AG04450 (cell line): ENCODE measurements around the gene DYNC1I1. TPM values are rescaled to one million over a fixed set of nuclear protein-coding genes. Genes with fewer than 3 reads are reported as not detected.

Experiments used
- CTCF ChIA-PET: fragments of 300-600, 350-600 bp; formaldehyde crosslinking; extraction: SDS; loops from one replicate; lab custom pipeline; 2022; ENCODE audit warnings: antibody characterized with exemption, inconsistent platforms; lab: Charles Lee
- POLR2A ChIA-PET: fragments of 350-600 bp; formaldehyde crosslinking; extraction: SDS; loops from one replicate; lab custom pipeline; 2021; ENCODE audit warnings: antibody characterized with exemption, inconsistent platforms; lab: Yijun Ruan, JAX
- DNase-seq: peaks from one replicate; pipeline ENCODE4 v3.0.0-alpha.2; 2011; ENCODE audit warnings: low read depth, low spot score
- H3K27ac ChIP-seq: one replicate; pipeline ENCODE4 v1.5.1; 2012; ENCODE audit warnings: low read depth, low read length, control low read depth
- H3K27me3 ChIP-seq: one replicate; pipeline ENCODE4 v1.6.0; 2012; ENCODE audit warnings: low read length; ENCODE audit not compliant: control insufficient read depth, insufficient read depth
- H3K4me3 ChIP-seq: 2 replicates; pipeline ENCODE4 v1.5.1; 2011; ENCODE audit warnings: mild to moderate bottlenecking, low read depth, low read length, control low read depth
- H3K9me3 ChIP-seq: 2 replicates; pipeline ENCODE4 v1.5.1; 2012; ENCODE audit warnings: low read length; ENCODE audit not compliant: control insufficient read depth, insufficient read depth
- polyA plus RNA-seq: library from polyadenylated mRNA; depleted of rRNA; stranded (reverse); fragments of >200 nt; gene quantifications from 2 replicates; pipeline ENCODE4 v1.2.3, GENCODE V29; 2011
- TF ChIP-seq, protein P1 (sequence below): IDR thresholded peaks from 2 replicates; pipeline ENCODE4 v1.5.1; 2011; ENCODE audit warnings: low read depth, low read length, control low read depth, inconsistent platforms

The DYNC1I1 gene
- polyA plus RNA-seq, 1 experiment = 0.06 TPM

- TF ChIP-seq, protein P1, sequence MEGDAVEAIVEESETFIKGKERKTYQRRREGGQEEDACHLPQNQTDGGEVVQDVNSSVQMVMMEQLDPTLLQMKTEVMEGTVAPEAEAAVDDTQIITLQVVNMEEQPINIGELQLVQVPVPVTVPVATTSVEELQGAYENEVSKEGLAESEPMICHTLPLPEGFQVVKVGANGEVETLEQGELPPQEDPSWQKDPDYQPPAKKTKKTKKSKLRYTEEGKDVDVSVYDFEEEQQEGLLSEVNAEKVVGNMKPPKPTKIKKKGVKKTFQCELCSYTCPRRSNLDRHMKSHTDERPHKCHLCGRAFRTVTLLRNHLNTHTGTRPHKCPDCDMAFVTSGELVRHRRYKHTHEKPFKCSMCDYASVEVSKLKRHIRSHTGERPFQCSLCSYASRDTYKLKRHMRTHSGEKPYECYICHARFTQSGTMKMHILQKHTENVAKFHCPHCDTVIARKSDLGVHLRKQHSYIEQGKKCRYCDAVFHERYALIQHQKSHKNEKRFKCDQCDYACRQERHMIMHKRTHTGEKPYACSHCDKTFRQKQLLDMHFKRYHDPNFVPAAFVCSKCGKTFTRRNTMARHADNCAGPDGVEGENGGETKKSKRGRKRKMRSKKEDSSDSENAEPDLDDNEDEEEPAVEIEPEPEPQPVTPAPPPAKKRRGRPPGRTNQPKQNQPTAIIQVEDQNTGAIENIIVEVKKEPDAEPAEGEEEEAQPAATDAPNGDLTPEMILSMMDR = no peak
- no peak for DNase-seq
- ChIA-PET CTCF (no interaction called here), POLR2A (no interaction called here)
- Histone ChIP-seq H3K4me3 (no peak overlapping the region), H3K27me3 (no peaks in the 10 kb centered on the region), H3K9me3 (no peaks in the 10 kb centered on the region), H3K27ac (no peak overlapping the region)
Measured at GRCh38 chr7:95822717-95823116, 50.4 kb downstream of the DYNC1I1 start.

GRCh38 chr7:95824616-95825015, 52.3 kb downstream of the DYNC1I1 start:
- no peak for DNase-seq
- Histone ChIP-seq H3K27ac (no peak overlapping the region), H3K27me3 (no peaks in the 10 kb centered on the region), H3K4me3 (no peak overlapping the region), H3K9me3 (no peaks in the 10 kb centered on the region)
- CTCF ChIA-PET = no interaction called here
- POLR2A ChIA-PET = no interaction called here
- TF ChIP-seq, protein P1 = no peak

DNA sequence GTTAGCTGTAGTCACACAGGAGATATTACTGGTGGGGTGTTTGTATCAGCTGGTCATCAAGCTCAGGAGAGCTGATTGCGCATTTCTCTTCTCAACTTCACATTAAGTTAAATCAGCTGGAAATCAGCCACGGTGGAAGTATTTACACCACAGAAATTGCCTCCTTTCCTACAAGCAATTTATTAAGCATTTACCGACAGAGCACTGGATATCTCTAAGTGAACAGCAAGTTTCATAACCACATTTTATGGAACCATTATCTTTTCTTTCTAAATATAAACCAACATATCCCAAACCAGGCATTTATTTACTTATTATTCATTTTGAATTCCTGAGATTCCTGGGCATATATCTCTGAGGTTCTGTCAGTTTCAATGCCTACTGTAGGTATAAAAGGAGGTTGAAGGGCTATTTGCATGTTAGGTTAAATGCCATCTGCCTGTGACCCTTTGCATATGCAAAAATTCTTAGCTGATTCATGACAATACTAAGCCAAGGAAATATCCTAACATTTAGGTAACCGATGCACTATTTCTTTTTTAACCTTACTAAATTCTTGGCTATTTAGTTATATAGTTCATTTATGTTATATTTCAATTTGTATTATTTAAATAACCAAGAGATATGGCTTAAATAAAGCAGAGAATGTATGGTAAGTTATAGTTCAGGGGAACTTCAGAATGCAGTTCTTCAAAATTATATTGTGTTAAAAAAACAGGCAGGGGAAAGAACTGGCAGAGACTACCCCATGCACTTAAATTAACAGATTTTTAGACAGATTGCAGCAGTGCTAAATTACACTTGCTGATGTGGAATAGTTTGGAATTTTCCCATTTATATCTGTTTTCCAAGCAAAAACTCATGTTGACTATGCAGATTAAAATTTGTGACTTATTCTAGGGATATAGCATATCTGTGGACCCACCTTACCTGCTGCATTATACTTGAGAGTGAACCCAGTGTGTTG, 56.8 kb downstream of the DYNC1I1 start:
- Histone ChIP-seq H3K27me3 (no peaks in the 10 kb centered on the region), H3K4me3 (no peak overlapping the region), H3K9me3 (no peaks in the 10 kb centered on the region), H3K27ac (no peak overlapping the region)
- ChIA-PET CTCF (no interaction called here), POLR2A (no interaction called here)
- no peak for DNase-seq
- TF ChIP-seq, protein P1 = no peak

DNA sequence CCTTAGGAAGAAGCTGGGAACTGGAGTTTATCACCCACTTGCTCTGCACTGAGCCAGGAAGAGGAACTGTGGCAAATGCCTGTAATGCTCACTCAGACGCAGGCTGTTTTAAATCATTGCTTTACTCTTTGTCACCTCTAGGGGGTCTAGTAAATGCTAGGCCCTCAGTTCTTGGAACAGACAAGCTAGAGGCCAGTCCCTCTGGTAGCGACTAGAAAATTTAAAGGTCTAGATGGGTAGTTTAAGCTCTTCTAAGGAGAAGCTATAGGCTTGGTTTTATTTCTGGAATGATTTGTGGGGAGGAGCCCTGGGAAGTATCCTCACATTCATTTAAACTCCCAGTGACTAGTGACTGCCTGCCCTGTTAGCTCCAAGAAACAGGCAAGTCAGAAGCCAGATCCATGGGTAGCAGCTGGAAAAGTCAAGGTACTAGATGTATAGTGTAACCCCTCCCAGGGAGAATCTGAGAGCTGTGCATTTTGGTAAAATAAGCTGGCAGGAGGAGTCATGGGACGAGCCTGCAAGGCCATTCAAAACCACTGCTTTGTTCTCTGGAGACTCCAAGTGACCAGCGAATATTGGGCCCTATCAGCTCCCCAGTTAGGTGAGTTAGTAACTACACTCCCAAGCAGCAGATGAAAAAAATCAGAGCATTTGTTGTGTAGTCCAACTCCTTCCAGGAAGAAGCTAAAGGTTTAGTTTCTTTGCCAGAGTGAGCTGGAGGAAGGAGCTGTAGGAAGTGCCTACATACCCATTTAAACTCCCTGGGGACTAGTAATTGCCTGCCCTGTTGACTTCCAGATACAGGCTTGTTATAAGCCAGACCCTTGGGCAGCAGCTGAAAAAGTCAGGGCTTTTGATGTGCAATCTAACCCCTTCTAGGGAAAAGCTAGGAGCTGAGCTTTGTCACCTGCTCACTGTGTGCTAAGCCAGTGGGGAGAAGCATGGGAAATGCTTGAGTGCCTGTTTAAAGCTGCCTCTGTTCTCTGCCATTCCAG, 68.9 kb downstream of the DYNC1I1 start:
- no peak for DNase-seq
- POLR2A ChIA-PET = no interaction called here

More for the DNA sequence above, 68.9 kb downstream of the DYNC1I1 start:
- H3K9me3 ChIP-seq = no peaks in the 10 kb centered on the region
- H3K27me3 ChIP-seq = no peaks in the 10 kb centered on the region
- TF ChIP-seq, protein P1 = peak; percentile 24; the same call in 1 of the 2 replicates
- H3K4me3 ChIP-seq = no peak overlapping the region
- no peak overlapping the region for H3K27ac ChIP-seq
- CTCF ChIA-PET = interaction anchor here (1.0 to 1.4 kb wide), 2 partner anchors 30 to 154 kb away, joined by 3 read pairs; no protein-coding TSS in a partner anchor
